HG03064 (cell line): ENCODE data around the gene SQOR.

Source experiments
- ATAC-seq: cut with Tn5 transposase; IDR thresholded peaks from one replicate; pipeline ENCODE4 v1.9.1; 2021; ENCODE audit warnings: low read depth; ENCODE audit not compliant: unreplicated experiment

SQOR gene

DNA sequence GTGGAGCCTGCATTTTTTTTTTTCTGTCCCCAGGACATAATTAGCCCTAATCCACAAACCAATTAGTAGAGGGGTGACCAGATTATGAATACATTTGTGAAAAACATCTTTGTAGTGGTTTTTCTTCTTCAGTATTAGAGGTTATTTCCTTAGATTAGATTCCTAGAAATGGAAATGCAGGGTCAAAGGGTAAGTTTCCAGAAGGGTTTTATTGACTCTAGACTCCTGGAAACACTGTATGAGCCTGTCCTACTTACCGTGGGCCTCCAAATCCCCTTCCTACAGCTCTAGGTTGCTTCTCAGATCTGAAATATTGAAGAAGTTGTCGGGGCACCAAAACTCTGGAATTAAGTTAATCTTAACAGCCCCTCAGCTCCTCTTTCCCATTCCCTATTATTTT is 22.4 kb downstream of the SQOR start:
- no peak for ATAC-seq

DNA sequence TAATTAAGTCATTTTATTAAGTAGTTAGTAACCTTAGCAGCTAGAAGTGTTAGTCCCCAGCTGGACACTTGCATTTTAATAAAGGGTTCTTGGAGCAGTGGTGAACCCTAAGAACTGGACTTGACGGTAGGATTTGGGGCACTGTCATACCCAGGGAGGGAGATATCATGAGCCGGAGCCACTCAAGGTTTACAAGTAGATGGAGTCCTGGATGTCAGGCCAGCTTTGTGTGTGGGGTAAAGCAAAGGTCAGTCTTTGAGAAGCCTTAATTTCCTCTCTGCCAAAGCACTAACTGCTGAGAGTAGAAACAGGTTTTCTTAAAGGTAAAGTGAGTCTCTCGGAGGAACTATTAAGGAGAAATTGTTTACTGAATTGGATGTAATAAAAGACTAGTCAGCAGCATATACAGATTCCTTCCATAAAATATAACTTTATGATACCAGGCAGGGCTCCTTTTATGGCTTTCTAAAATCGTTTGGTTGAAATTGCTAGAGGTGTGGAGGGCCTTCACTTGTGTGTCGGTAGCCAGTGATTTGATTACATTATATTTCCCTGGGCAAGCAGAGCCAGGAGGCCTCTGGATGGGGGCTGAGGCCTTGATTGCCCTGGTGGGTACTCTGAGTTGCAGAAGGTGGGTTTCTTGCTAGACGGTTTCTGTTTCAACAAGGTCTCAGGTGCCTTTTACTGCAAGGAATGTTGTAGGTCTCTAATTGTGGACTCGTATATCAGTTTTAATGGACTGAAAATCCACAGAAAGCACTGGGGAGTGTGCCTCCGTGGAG is 23.1 kb downstream of the SQOR start:
- ATAC-seq = no peak

DNA sequence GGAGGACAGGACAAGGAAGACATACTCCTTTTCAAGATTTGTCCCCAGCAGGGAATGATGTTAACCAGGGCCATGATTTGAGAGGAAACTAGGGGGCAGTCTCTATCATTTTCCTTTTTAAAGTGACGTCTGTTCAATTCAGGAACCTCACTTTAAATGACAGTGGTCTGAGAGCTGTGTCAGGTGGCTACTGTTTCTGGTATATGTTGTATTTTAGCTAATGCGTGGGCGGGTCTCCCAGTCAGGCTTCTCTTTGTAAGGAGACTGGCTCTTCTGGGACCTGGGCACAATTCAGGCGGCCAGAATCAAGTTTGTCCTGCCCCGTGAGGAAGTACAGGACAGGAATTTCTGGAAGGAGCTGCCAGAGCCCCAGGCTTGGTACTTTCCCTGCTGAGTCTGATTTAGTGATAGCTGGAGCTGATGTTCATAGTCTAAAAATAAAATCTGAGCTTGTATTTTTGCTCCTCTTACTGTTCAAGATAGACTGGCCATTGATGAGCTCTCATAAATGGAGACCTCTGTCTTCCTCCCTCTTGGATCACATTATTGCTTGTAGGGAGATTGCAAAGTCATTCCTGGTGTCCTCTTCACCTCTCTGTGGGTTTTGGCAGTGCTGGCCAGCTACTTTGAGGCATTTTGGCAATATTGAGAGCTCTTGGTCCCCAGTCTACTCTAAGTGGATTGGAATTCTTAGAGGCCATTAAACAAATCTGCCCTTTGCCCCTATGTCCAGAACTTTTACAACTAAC is 25.6 kb downstream of the SQOR start:
- no peak for ATAC-seq

DNA sequence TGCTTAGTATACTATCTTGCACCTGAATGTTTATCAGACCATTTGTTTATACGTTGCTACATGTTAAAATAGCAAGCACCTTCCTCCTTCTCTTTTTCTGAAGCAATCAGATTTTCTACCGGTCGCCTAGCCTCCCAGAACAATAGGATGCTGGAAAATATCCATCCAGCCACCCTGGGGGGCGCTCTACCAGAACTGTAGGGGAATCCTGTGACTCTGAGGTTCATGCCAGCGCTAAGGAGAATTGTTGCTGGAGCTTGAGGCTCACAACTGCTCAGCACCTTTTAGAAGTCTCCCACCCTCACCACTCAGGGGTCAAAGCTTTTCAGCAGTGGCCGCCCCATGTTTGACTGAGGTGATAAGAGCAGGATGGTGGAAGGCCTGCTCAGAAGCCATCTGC is 27.5 kb downstream of the SQOR start:
- no peak for ATAC-seq

DNA sequence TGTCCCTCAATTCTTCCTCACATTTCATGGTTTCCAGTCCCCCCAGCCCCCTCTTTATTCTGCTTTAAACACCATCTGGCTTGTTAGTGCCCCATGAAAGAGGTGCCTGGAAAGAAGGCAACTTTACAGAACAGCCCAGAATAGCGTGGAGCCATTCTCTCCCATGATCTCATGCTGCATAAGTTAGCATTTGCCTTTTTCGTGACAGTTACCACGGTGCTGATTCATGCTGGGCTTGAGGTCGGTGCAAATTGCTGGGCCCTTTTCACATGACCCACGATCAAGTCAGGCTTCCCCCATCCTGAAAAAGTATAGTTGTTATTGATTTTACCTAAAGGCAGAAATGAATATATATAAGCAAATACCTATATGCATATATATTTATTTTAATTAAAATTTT is 29.6 kb downstream of the SQOR start:
- no peak for ATAC-seq

DNA sequence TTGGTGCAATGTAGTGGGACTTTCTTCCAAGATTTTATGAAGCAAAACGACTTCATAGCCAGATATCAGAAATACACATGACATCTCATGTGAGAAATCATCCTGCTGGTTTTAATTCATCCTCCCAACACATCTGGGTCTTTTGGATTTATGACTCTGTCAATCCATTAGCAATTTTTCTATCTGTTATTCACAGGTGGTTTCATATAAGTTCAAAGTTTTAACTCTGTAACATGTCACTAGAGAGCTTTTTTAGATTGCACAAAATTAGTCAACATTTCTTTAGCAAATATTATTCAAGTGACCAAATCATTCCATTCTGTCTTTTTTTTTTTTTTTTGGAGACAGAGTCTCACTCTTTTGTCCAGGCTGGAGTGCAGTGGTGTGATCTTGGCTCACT is 30.4 kb downstream of the SQOR start:
- ATAC-seq = no peak

DNA sequence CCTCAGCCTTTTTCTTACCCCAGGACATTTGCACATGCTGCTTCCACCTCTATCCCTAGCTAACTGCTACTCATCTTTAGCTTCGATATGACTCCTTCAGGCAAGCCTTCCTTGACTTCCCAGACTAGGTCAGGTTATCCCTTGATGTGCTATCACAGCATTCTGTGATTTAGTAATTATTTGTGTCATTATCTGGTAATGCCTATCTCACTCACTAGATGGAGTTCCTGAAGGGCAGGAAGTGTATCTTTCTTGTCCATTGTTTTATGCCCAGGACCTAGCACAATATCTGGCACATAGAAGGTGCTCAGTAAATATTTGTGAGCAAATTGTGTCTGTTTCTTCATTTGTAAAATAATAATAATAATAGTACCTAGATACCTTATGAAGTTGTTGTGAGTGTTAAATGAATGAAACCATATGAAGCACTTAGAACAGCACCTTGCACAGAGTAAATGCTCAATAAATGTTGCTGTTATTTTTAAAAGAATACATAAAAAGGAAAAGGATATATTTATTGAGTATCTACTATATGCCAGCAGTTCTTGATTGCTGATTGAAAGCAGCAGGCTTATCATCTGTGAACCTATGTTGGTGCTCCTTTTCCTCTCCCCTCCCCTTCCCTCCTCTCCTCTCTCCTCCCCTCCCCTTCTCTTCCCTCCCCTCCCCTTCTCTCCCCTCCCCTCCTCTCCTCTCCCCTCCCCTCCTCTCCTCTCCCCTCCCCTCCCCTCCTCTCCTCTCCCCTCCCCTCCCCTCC is 31.5 kb downstream of the SQOR start:
- no peak for ATAC-seq

DNA sequence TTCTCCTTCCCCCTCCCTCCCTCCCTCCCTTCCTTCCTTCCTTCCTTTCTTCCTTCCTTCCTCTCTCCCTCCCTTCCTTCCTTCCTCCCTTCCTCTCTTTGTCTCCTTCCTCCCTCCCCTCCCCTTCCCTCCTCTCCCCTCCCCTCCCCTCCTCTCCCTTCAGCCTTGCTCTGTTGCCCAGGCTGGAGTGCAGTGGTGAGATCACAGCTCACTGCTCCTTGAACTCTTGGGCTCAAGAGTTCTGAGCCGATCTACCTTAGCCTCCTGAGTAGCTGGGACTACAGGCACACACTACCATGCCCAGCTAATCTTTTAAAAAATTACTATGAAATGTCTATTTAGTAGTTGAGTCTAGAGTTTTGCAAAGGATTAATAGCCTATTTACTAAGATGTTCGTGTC is 32.2 kb downstream of the SQOR start:
- ATAC-seq = no peak

DNA sequence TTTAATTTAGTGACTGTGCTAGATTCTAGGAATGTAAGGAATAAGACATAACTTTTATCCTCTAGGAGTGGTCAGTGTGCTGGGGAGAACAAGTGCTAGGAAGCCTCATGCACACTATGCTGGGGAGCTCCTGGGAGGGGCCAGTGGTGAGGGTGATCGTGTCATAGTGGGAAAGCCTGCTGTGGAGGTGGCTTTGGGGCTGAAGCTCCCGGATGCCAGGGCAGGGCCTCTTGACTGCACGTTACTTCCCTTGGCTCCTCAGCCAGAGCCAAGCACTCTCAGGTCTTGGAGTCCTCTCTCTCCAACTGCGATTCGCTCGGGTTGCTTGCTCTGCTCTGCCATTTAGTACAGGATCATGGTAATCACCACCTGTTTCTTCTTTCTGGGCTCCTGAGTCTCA is 33.6 kb downstream of the SQOR start:
- ATAC-seq = no peak

DNA sequence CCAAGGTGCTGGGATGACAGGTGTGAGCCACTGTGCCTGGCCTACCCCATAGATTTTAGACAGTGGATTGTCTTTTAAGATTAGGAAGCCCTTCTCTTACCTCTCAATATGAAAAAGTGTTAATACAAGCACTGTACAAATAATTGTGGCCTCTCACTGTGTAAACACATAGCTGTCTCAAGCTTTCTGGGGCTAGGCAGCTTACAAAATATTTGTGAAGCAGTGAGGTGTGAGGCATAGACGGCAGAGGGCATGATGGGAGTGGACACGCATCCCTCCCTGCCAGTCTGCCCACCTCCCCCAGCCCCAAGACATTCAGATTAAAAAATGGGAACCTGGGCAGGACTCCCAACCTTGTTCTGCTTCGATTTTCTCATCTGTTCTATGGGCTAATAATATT is 34.6 kb downstream of the SQOR start:
- ATAC-seq = no peak

DNA sequence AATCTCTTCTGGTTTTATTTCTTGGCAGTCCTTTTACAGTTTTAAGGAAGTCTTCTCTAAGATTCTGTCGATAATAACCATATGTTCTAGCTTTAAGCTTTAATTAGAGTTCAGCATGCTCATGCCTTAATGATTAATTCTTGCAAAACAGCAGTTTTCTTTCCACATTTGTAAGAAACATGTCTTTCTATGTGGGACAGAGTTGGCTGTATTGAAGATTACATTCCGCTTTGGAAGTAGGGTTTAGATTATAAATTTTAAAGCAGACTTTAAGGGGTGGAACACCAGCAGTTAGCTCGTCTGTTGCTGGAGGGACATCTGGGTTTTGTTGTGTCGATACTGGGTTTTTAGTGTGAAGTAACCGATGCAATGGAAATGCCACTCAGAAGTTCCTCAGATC is 35.3 kb downstream of the SQOR start:
- ATAC-seq = no peak

DNA sequence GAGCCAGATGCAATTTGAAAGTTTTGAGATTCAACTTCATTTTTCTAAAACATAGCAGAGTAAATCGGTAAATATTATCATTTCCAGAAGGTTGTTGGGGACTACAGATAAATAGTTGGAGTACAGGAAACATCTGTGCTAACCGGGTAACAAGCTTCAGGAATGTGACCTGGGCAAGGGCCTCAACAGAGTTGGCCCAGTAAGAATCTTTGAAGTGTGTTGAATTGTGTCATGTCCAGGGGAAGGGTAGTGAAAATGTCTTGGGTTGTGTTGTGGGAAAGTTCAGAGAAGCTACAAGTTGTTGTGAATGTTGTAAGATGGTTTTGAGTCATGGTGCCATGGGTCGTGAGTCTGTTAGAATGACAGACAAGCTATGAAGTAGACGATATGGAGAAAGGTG is 35.7 kb downstream of the SQOR start:
- no peak for ATAC-seq

DNA sequence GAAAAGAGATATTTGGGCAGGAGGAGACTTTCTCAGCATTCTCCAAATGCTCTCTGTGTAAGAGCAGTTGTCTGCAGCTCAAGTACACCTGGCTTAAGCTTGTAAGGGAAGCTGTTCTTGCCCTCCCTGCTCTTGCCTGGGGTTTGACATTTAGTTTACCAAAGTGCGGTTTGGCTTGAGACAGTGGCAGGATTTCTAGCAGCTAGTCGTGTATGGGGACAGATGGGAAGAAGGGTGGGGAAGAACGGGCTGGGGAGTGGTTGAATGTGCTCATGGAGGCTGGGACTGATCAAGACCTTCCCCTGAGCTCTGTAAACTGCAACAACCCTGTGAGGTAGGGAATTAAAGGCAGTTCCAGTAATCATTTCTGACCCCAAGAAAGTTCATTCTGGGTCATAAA is 39.8 kb downstream of the SQOR start:
- no peak for ATAC-seq

DNA sequence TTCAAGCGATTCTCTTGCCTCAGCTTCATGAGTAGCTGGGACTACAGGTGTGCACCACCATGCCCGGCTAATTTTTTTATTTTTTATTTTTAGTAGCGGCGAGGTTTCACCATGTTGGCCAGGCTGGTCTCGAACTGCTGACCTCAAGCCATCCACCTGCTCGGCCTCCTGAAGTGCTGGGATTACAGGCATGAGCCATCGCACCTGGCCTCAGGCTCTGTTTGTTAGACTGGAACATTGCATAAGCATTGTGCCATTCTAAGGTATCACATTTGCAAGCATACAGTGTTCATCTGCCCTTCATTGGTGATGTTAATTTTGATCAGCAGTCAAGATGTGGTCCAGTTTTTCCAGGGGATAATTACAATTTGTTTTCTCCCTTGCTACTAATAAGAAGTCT is 43.0 kb downstream of the SQOR start:
- ATAC-seq = no peak

DNA sequence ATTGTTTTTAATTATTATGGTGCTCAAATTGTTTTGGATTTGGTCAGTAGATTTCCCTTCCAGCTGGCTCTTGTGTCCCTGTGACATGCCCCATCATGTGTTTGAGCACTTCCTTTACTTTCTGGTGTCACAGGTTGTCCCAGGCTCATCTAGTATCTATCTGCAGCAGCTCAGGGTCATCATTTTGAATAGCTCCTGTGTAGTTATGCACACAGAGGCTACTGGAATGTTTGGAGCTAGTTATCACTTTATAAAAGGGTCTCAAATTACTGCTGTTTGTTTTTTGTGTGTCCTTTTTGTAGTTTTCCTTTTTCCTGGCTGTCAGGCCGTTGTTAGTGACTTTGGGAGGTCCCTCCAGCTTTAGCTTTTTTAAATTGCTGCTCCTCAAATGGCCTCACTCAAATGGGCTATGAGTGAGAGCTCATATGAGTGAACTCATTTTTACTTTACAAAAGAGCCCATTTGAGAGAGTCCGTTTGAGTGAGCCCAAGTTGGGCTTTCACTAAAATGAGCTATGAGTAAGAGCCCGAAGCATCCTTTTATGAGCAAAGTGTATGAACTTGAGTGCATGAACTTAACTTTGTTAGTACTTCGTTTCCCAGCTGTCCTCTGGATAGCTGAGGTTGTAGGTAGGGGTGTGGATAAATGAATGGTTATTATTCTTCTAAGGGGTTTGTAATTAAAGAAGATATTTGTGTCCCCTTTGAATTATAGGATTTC is 43.8 kb downstream of the SQOR start:
- no peak for ATAC-seq

DNA sequence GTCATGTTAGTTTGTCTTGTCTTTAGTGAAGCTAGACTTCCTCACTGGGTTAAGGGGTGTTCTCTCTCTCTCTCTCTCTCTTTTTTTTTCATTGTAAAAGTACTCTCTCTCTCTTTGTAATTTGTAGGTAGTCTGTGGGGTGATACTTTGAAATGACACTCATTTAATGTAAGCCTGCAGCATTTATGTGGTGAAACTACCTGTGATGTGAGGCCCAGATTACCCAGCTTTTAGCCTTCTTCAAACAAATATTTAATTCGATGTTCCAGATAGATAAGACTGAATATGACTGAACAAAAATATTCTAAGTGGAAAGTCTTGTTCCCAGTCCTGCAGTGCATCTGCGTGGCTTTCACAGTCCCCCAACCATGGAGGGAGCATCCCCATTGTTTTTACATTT is 49.7 kb downstream of the SQOR start:
- ATAC-seq = no peak

DNA sequence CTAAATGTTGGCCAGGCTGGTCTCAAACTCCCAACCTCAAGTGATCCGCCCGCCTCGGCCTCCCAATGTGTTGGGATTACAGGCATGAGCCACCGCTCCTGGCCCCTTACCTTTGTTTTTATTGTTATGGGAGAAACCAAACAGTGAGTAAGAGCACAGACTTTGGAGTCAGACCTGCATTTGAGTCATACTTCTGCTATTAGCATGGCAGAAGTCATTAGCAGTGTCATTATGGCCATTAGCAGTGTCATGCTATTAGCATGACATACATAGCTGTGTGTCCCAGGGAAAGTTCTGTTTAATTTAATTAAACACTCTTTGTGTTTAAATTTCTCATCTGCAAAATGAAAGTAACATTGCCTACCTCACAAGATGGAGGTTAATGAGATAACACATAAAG is 54.8 kb downstream of the SQOR start:
- ATAC-seq = no peak

DNA sequence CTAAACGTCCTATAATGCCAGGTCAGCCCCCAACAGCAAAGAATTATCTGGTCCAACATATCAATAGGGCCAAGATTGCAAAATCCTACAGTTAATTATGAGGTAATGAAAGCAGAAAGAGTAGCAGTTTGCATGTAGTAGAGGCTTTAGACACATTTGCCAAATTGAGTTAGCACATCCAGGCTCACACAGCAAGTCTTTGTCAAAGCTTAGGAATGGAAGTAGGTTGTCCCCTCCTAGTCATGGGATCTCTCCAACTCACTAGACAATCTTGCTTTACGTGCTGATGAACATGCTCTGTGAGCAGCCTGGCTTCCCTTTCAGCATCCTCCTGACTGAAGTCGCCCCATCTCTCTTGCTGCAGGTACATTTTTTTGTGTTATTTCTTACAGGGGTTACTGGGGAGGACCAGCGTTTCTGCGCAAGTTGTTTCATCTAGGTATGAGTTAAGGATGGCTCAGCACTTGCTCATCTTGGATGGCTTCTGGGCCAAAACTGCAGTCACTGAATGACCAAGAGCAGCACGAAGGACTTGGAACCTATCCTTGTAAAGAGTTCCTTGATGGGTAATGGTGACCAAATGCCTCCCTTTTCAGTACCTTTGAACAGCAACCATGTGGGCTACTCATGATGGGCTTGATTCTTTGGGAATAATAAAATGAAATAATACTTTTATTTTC is 55.9 kb downstream of the SQOR start:
- ATAC-seq = no peak

DNA sequence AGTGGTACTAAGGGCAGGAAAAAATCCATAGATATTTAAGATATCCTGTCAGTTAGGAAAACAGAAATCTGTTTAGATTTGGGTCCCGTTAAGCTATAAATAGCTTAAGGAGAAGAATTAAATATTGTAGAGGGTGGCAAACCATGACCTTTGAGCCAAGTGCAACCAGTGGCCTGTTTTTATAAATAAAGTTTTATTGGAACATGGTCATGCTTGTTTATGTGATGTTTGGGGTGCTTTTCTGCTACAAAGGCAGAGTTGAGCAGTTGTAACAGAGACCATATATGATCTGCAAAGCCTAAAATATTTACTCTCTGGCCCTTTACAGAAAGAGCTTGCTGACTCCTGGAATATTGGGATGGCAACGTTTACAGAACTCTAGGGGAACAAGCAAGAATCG is 66.3 kb downstream of the SQOR start:
- ATAC-seq = no peak

DNA sequence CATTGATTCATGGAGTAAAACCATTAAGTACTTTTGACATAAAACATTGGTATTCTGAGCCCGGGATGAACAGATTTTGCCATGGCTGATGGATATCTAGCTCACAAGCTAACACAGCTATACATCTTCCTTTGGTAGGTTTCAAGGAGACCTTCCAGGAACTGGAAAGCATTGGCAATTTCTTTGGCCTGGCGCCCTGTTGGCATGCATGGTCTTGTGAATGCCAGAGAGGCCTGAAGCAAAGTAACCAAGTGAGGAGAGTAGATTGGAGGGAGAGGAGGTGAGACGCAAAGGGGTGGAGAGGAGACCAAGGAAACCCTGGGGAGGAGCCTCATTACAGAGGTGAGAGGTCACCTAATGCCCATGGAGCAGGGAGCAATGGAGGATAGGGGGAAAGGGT is 67.2 kb downstream of the SQOR start:
- no peak for ATAC-seq
